HUES48 (cell line): ENCODE data around the gene CSPG4.
"Not testable (repeated sequence)": the region's sequence is repeated elsewhere in the genome, so short reads cannot be mapped to it uniquely, and the experiment has no call there.

Source experiments
- H3K27ac ChIP-seq: one replicate; pipeline ENCODE4 v1.7.0; 2013; ENCODE audit warnings: low read depth, low read length, inconsistent platforms
- H3K27me3 ChIP-seq: 2 replicates; pipeline ENCODE4 v1.6.1; 2013; ENCODE audit warnings: mild to moderate bottlenecking, low read length; ENCODE audit not compliant: control insufficient read depth, insufficient read depth
- H3K36me3 ChIP-seq: 2 replicates; pipeline ENCODE4 v1.6.1; 2013; ENCODE audit warnings: low read length; ENCODE audit not compliant: control insufficient read depth, insufficient read depth
- H3K4me1 ChIP-seq: 2 replicates; pipeline ENCODE4 v1.6.1; 2013; ENCODE audit warnings: mild to moderate bottlenecking, low read length; ENCODE audit not compliant: control insufficient read depth, insufficient read depth
- H3K4me3 ChIP-seq: 2 replicates; pipeline ENCODE4 v1.5.1; 2013; ENCODE audit warnings: mild to moderate bottlenecking, low read depth, low read length
- H3K9ac ChIP-seq: 2 replicates; pipeline ENCODE4 v1.6.1; 2013; ENCODE audit warnings: mild to moderate bottlenecking, low read depth, low read length, moderate library complexity
- H3K9me3 ChIP-seq: 2 replicates; pipeline ENCODE4 v1.6.1; 2013; ENCODE audit warnings: low read length; ENCODE audit not compliant: control insufficient read depth, insufficient read depth

Gene CSPG4

DNA sequence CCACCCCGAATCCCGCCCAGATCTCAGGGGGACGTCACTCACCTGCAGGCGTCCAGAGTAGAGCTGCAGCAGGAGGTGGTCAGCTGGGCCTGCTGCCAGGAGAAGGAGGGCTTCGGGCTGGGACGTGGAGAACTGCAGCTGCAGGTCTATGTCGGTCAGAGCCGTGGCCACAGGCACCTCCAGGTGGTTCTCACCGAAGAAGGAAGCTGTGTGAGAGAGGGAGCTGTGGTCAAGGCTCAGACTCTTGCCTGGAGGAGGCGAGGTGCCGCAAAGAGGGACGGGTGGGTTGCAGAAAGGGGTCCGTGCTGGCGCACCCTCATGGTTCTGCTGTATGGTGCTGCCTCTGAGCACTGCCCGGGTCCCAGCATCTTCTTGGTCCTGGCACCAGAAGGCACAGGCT is 19.6 kb downstream of the CSPG4 start:
- H3K27ac ChIP-seq, H3K9ac ChIP-seq, H3K27me3 ChIP-seq, H3K9me3 ChIP-seq, H3K4me3 ChIP-seq, H3K36me3 ChIP-seq: not testable (repeated sequence)
- peaks cover 21% of the 10 kb centered on the region for H3K4me1 ChIP-seq

DNA sequence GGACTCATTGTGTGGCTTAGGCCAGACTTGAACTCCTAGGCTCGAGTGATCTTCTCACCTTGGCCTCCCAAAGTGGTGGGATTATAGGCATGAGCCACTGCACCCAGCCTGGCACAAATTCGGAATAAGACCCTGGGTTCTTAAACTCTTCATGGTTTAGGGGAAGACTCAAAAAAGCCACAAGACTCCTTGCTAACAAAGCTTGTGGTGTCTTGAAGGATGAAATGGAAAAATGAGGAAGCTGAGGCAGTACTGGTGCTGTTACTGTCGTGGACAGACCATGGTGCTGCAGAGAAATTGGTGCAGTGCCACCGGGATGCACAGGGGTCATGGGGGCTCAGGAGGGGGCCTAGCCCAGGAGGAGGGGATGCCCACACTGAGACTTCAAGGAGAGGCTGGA is 20.3 kb downstream of the CSPG4 start:
- not testable (repeated sequence) for H3K27ac ChIP-seq, H3K4me3 ChIP-seq, H3K27me3 ChIP-seq, H3K9me3 ChIP-seq, H3K9ac ChIP-seq, H3K36me3 ChIP-seq
- H3K4me1 ChIP-seq = peaks cover 21% of the 10 kb centered on the region

DNA sequence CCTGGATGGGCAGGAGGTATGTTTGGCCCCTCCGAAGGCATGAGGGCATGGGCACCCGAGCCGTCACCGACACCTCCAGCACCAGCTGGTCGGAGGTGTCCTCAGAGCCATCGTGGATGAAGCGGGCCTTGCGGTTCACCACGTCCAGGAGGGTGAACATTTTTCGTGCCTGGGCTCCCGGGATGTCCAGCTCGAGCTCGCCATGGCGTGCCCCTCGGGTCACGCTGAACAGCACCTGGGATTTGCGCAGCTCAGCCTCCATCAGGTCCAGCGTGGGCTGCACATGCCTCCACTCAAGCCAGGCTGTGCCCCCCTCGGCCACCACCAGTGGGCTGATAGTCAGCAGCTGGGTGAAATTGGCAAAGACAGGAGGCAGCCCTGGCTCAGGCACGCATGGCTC is 23.2 kb downstream of the CSPG4 start:
- not testable (repeated sequence) for H3K27ac ChIP-seq, H3K27me3 ChIP-seq, H3K9ac ChIP-seq, H3K36me3 ChIP-seq, H3K4me3 ChIP-seq, H3K9me3 ChIP-seq
- peaks cover 10% of the 10 kb centered on the region for H3K4me1 ChIP-seq

DNA sequence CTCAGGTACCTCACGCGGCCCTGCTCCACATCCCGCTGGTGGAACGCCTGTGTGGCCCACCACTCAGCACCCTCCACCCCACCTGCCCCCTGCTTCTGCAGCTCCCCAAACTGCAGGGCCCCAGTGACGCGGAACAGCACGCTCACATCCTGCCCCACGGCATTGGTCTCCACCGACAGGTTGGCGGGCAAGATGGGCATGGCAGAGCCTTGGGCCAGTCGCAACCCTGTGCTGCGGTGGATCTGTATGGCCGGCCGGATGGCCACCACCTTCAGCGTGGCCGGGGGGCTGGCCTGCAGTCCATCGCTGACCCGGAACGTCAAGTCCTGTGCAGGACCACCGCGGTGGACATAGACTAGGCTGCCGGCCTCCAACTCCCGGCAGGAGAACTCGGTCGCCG is 23.8 kb downstream of the CSPG4 start:
- H3K27me3 ChIP-seq = no peaks in the 10 kb centered on the region
- no peaks in the 10 kb centered on the region for H3K36me3 ChIP-seq
- H3K4me3 ChIP-seq = no peak overlapping the region
- H3K9me3 ChIP-seq = no peaks in the 10 kb centered on the region
- no peak overlapping the region for H3K27ac ChIP-seq
- peaks cover 4% of the 10 kb centered on the region for H3K4me1 ChIP-seq
- no peak overlapping the region for H3K9ac ChIP-seq

DNA sequence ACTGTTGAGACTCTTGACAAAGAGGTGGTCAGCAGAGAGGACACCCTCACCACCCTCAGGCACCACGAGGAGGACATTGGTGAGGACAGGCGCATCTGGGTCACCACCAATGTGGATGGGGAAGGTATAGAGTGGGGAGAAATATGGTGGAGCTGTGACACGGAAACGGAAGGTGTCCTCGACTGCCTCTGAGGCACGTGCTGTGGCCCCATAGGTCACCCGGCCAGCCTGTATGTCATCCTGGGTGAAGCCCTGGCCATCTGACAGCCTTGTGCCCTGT is 24.4 kb downstream of the CSPG4 start:
- H3K9me3 ChIP-seq = no peaks in the 10 kb centered on the region
- no peaks in the 10 kb centered on the region for H3K27me3 ChIP-seq
- H3K9ac ChIP-seq = no peak overlapping the region

DNA sequence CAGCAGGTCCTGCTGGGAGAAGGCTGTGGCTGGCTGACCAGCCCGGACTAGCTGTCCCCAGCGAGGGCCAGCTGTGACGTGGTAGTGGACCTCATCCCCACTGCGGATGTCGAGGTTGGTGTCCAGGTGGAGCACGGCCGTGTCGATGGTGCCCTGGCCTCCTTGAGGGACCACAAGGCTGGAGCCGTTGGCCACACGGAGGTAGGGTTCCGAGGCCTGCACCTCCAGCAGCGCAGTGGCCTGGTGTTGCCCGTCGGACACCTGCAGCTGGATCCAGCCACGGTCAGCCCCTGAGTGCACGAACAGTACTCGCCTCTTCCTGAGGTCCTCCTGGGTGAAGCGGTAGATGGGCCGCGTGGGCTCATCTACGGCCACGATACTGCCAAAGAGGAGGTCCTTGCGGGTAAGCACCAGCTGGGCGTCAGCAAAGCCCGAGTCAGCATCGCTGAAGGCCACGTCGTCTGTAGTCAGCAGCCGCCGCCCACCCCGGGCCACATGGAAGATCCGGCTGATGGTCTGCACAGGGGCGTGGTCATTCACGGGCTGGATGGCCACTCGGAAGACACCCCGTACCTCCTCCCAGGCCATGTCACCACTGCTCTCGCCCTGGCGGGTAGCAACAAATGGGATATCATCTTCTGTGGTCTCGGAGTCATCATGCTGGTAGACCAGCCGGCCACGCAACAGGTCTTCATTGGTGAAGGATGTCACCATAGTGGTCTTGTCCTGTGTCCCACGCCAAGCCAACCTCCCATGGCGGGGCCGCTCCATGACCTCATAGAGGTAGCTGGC is 25.0 kb downstream of the CSPG4 start:
- Histone ChIP-seq H3K4me1 (peaks cover 3% of the 10 kb centered on the region; the same call in 1 of the 2 replicates), H3K36me3 (no peaks in the 10 kb centered on the region), H3K9ac (no peak overlapping the region), H3K27me3 (no peaks in the 10 kb centered on the region), H3K9me3 (no peaks in the 10 kb centered on the region), H3K27ac (no peak overlapping the region), H3K4me3 (no peak overlapping the region)

More for the DNA sequence above, 24.4 kb downstream of the CSPG4 start:
- no peak overlapping the region for H3K27ac ChIP-seq
- H3K4me1 ChIP-seq = peaks cover 3% of the 10 kb centered on the region; the same call in 1 of the 2 replicates
- no peak overlapping the region for H3K4me3 ChIP-seq
- H3K36me3 ChIP-seq = no peaks in the 10 kb centered on the region

DNA sequence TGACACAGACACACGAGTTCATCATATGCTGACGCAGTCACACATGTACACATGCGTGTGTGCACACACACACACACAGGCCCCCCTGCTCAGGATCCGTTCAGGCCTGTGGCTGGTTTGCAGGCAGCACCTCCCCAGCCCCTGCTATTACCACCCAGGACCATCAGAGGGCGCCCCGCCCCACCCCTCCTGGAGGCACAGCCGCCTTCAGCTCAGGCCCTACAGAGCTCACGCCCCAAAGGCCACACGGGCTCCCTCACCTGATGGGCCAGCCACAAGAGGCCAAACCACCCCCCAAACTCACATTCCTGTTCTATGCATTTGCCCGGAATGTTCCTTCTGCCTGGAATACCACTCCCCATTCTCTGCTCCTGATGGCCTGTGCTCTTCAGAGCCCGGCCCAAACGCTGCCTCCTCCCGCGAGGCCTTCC is 26.4 kb downstream of the CSPG4 start:
- not testable (repeated sequence) for H3K9ac ChIP-seq, H3K27ac ChIP-seq, H3K36me3 ChIP-seq, H3K9me3 ChIP-seq, H3K27me3 ChIP-seq, H3K4me1 ChIP-seq, H3K4me3 ChIP-seq

DNA sequence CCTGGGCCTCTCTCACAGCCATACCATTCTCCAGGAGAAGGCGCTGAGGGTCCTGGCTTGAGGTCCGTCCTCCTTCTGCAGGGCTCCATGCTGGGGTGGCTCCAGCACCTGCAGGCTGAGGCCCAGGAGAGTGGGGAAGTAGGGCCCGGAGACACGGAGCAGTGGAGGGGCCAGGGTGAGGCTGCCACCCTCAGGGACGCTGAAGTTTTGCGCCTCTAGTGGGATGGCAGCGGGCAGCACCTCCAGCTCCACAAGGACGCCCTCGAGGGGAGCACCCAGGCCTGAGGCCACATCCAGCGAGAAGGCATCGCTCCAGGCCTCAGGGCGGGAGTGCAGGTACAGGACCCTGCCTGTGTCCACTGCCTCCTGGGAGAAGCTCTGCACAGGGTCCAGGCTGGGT is 27.5 kb downstream of the CSPG4 start:
- H3K36me3 ChIP-seq = no peaks in the 10 kb centered on the region
- no peak overlapping the region for H3K4me3 ChIP-seq
- no peaks in the 10 kb centered on the region for H3K9me3 ChIP-seq

DNA sequence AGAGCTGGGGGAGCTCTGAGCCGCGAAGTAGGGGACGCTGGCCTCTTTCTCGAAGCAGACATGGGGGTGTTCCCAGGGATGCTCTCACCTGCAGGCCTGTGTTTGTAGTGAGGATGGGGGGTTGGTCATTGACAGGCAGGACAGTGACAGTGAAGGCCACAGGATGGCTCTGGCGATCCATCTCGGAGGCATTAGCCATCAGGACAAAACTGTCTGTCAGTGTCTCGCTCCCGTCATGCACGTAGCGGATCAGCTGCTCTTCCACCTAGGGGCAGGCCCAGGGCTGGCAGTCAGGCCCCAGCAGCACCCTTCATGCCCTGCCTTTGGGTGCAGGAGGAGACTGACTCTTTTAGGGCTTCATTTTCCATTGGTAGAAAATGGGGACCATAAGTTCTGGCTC is 28.0 kb downstream of the CSPG4 start:
- no peak overlapping the region for H3K4me3 ChIP-seq
- H3K27ac ChIP-seq = no peak overlapping the region
- H3K9ac ChIP-seq = no peak overlapping the region
- H3K36me3 ChIP-seq = no peaks in the 10 kb centered on the region
- H3K4me1 ChIP-seq = peaks cover 3% of the 10 kb centered on the region; the same call in 1 of the 2 replicates
- no peaks in the 10 kb centered on the region for H3K27me3 ChIP-seq
- no peaks in the 10 kb centered on the region for H3K9me3 ChIP-seq

More for the DNA sequence above, 27.5 kb downstream of the CSPG4 start:
- no peaks in the 10 kb centered on the region for H3K27me3 ChIP-seq
- H3K27ac ChIP-seq = no peak overlapping the region
- peaks cover 3% of the 10 kb centered on the region; the same call in 1 of the 2 replicates for H3K4me1 ChIP-seq
- no peak overlapping the region for H3K9ac ChIP-seq

DNA sequence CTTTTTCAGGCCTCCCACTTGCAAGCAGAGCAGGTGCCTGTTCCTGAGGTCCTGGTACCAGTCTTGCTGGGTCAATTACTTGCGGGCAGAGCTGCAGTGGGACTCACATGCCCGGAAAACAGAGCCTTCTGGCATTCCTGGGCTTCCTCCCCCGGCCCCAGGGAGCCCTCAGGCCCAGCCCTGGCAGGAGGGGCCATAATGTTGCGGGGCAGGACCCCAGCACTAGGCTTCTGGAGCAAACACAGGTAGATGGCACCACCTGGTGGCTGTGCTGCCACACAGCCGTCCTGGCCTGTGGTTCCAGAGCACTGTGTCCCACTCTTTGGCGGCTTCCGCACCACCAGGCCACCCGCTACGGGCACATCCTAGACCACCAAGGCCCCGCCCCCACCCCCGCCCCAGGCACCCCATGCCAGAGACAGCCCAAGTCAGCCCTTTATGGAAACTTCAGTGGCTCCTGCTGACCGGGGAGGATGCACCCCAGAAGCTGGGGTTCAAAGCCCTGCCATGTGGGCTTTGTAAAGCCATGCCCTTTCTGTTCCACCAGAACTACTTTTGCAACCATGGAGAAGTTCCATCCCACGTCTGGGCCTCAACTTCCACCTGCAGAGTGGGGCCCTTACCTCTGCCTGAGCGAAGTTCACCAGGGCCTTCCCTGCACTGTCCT is 28.9 kb downstream of the CSPG4 start:
- H3K4me3 ChIP-seq, H3K9me3 ChIP-seq, H3K27me3 ChIP-seq, H3K36me3 ChIP-seq, H3K4me1 ChIP-seq, H3K27ac ChIP-seq, H3K9ac ChIP-seq: not testable (repeated sequence)

DNA sequence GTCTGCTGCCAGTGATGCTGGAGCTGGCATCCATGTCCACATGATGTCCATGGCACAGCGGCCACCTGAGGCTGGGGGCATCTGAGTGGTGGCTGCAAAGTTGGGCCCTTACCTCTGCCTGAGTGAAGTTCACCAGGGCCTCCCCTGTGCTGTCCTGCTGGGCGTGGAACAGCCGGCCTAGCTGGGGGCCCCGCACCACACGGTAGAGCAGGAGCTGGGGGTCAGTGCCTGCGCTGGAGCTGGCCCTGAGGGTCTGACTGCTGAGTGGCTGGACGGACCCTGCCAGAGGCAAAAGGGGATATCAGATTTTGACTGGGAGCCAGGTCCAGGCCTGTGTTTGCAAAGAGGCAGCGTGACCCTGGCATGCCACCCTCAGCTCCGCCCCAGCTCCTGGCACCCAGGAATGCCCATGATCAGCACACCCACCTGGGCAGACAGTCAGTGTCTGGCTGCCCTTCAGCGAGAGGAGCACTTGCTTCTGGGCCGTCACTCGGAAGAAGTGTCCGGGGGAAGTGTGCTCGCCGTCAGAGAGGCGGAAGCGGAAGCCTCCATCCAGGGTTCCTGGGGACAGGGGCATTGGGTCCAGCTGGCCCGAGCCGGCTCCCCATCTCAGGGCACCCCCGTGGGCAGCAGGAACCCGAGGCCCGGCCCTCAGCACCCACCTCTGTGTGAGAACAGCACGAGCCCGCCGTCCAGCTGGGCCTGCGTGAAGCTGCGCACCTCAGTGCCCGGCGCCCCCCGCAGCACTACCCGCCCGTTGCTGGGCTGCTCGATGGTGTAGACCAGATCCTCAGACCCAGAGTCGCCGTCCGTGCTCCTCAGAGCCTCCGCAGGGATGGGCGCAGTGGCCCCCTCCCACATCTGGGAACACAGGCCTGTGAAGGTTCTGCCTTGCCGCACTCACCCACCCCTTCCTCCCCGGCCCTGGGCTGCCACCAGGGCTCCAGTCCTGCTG is 30.2 kb downstream of the CSPG4 start:
- H3K36me3 ChIP-seq = no peaks in the 10 kb centered on the region
- H3K4me3 ChIP-seq = no peak overlapping the region
- H3K27me3 ChIP-seq = no peaks in the 10 kb centered on the region
- peaks cover 3% of the 10 kb centered on the region; the same call in 1 of the 2 replicates for H3K4me1 ChIP-seq
- H3K9ac ChIP-seq = no peak overlapping the region
- no peak overlapping the region for H3K27ac ChIP-seq
- H3K9me3 ChIP-seq = no peaks in the 10 kb centered on the region
